H9 (cell line): ENCODE measurements around the gene USP13. TPM values are rescaled to one million over a fixed set of nuclear protein-coding genes. Genes with fewer than 3 reads are reported as not detected.

Source experiments
- DNase-seq: peaks from one replicate; pipeline ENCODE4 v3.0.0-alpha.2; 2017
- H2AFZ ChIP-seq: one replicate; pipeline ENCODE4 v1.6.1; 2013; ENCODE audit warnings: mild to moderate bottlenecking, low read length, control low read depth, moderate library complexity
- H2AK5ac ChIP-seq: 2 replicates; pipeline ENCODE4 v1.6.1; 2013; ENCODE audit warnings: low read length, control low read depth, mixed read lengths; ENCODE audit not compliant: insufficient read length
- H2BK120ac ChIP-seq: one replicate; pipeline ENCODE4 v1.6.1; 2013; ENCODE audit warnings: low read depth, mild to moderate bottlenecking, low read length, control low read depth, inconsistent platforms; ENCODE audit not compliant: poor library complexity, severe bottlenecking
- H2BK12ac ChIP-seq: 2 replicates; pipeline ENCODE4 v1.6.1; 2013; ENCODE audit warnings: low read length, control low read depth, mixed read lengths, low read depth; ENCODE audit not compliant: insufficient read length
- H2BK15ac ChIP-seq: 2 replicates; pipeline ENCODE4 v1.6.1; 2013; ENCODE audit warnings: low read depth, low read length, control low read depth
- H2BK20ac ChIP-seq: one replicate; pipeline ENCODE4 v1.6.1; 2013; ENCODE audit warnings: low read depth, mild to moderate bottlenecking, low read length, control low read depth, inconsistent platforms; ENCODE audit not compliant: poor library complexity, severe bottlenecking
- H2BK5ac ChIP-seq: 2 replicates; pipeline ENCODE4 v1.6.1; 2013; ENCODE audit warnings: low read length, control low read depth, mixed read lengths; ENCODE audit not compliant: insufficient read length
- H3K14ac ChIP-seq: 2 replicates; pipeline ENCODE4 v1.6.1; 2013; ENCODE audit warnings: low read length, control low read depth; ENCODE audit not compliant: insufficient read depth
- H3K18ac ChIP-seq: 2 replicates; pipeline ENCODE4 v1.6.1; 2013; ENCODE audit warnings: low read depth, mild to moderate bottlenecking, mixed read lengths, low read length, control low read depth; ENCODE audit not compliant: insufficient read length
- H3K23ac ChIP-seq: 2 replicates; pipeline ENCODE4 v1.6.1; 2013; ENCODE audit warnings: low read length, control low read depth, mixed read lengths, low read depth; ENCODE audit not compliant: insufficient read length
- H3K23me2 ChIP-seq: 2 replicates; pipeline ENCODE4 v1.6.1; 2013; ENCODE audit warnings: low read depth, mild to moderate bottlenecking, mixed read lengths, low read length, control low read depth; ENCODE audit not compliant: insufficient read length, poor library complexity, severe bottlenecking
- H3K27ac ChIP-seq: 2 replicates; pipeline ENCODE4 v1.5.1; 2013; ENCODE audit warnings: low read length, control low read depth, mixed read lengths, low read depth; ENCODE audit not compliant: insufficient read length
- H3K27me3 ChIP-seq: 2 replicates; pipeline ENCODE4 v1.6.1; 2013; ENCODE audit warnings: low read length, control low read depth, inconsistent platforms; ENCODE audit not compliant: insufficient read depth
- H3K4ac ChIP-seq: 2 replicates; pipeline ENCODE4 v1.6.1; 2013; ENCODE audit warnings: low read depth, mild to moderate bottlenecking, control low read depth, inconsistent platforms, low read length, moderate library complexity
- H3K4me1 ChIP-seq: 2 replicates; pipeline ENCODE4 v1.6.1; 2013; ENCODE audit warnings: low read length, control low read depth, inconsistent platforms; ENCODE audit not compliant: insufficient read depth
- H3K4me2 ChIP-seq: 2 replicates; pipeline ENCODE4 v1.6.1; 2013; ENCODE audit warnings: low read length, control low read depth, mixed read lengths; ENCODE audit not compliant: insufficient read length, insufficient read depth
- H3K56ac ChIP-seq: 2 replicates; pipeline ENCODE4 v1.6.1; 2013; ENCODE audit warnings: low read depth, mild to moderate bottlenecking, mixed read lengths, low read length, control low read depth; ENCODE audit not compliant: insufficient read length
- H3K79me1 ChIP-seq: 2 replicates; pipeline ENCODE4 v1.6.1; 2013; ENCODE audit warnings: low read depth, mild to moderate bottlenecking, moderate library complexity, low read length, control low read depth, inconsistent platforms; ENCODE audit not compliant: insufficient read depth, poor library complexity, severe bottlenecking
- H3K79me2 ChIP-seq: 2 replicates; pipeline ENCODE4 v1.6.1; 2013; ENCODE audit warnings: low read length, control low read depth, inconsistent platforms; ENCODE audit not compliant: insufficient read depth
- H3K9ac ChIP-seq: 2 replicates; pipeline ENCODE4 v1.6.1; 2013; ENCODE audit warnings: low read length, control low read depth, mixed read lengths; ENCODE audit not compliant: insufficient read length; ENCODE audit errors: extremely low read depth
- H3K9me3 ChIP-seq: one replicate; pipeline ENCODE4 v1.6.1; 2013; ENCODE audit warnings: low read depth, low read length, inconsistent platforms; ENCODE audit not compliant: control insufficient read depth
- H3T11ph ChIP-seq: one replicate; pipeline ENCODE4 v1.6.1; 2013; ENCODE audit warnings: mild to moderate bottlenecking, low read length, control low read depth, inconsistent platforms
- H4K20me1 ChIP-seq: one replicate; pipeline ENCODE4 v1.6.1; 2013; ENCODE audit not compliant: control insufficient read depth, insufficient read length, insufficient read depth
- H4K5ac ChIP-seq: 2 replicates; pipeline ENCODE4 v1.6.1; 2013; ENCODE audit warnings: low read depth, mild to moderate bottlenecking, mixed read lengths, low read length, control low read depth; ENCODE audit not compliant: insufficient read length
- H4K8ac ChIP-seq: replicated peaks from 2 replicates; pipeline ENCODE4 v1.6.1; 2013; ENCODE audit warnings: low read length, control low read depth, mixed read lengths, low read depth; ENCODE audit not compliant: insufficient read length
- H4K91ac ChIP-seq: 2 replicates; pipeline ENCODE4 v1.6.1; 2013; ENCODE audit warnings: low read depth, mild to moderate bottlenecking, moderate library complexity, mixed read lengths, low read length, control low read depth; ENCODE audit not compliant: insufficient read length
- H3K27ac Mint-ChIP-seq, 3 experiments: 2 replicates in 2 of 3; 3 replicates in 1 of 3; pipeline ENCODE4 v1.8.0; 2020 to 2021; ENCODE audit warnings: mixed read lengths in 3 of 3, mild to moderate bottlenecking in 1 of 3, moderate library complexity in 1 of 3
- H3K27me3 Mint-ChIP-seq: 2 replicates; pipeline ENCODE4 v1.8.0; 2021; ENCODE audit warnings: low read depth, mild to moderate bottlenecking, moderate library complexity, mixed read lengths
- H3K36me3 Mint-ChIP-seq, 3 experiments: 2 replicates in 2 of 3; 3 replicates in 1 of 3; pipeline ENCODE4 v1.8.0; 2020 to 2021; ENCODE audit warnings: low read depth in 3 of 3, mixed read lengths in 3 of 3; ENCODE audit not compliant: insufficient read depth in 1 of 3
- H3K4me1 Mint-ChIP-seq, 2 experiments: 2 replicates each; pipeline ENCODE4 v1.8.0; 2020; ENCODE audit warnings: mixed read lengths in 2 of 2
- H3K4me3 Mint-ChIP-seq, 2 experiments: 2 replicates in 1 of 2; 3 replicates in 1 of 2; pipeline ENCODE4 v1.8.0; 2020 to 2021; ENCODE audit warnings: mild to moderate bottlenecking in 2 of 2, mixed read lengths in 2 of 2, moderate library complexity in 1 of 2
- H3K9me3 Mint-ChIP-seq, 2 experiments: 2 replicates in 1 of 2; 3 replicates in 1 of 2; pipeline ENCODE4 v1.8.0; 2020; ENCODE audit warnings: mild to moderate bottlenecking in 2 of 2, mixed read lengths in 2 of 2, moderate library complexity in 1 of 2
- WGBS: extraction: QIAGEN DNeasy Blood & Tissue Kit; methylation state at CpG from one replicate; pipeline ENCODE4 v1.1.7; 2013; ENCODE audit warnings: missing lambda C conversion rate, low lambda C conversion rate, mixed read lengths; ENCODE audit not compliant: insufficient read length; ENCODE audit errors: extremely low coverage; 5-methylcytosine and 5-hydroxymethylcytosine counted together
- total RNA-seq: library from RNA; stranded (reverse); gene quantifications from 2 replicates; pipeline ENCODE4 v1.2.1, GENCODE V29; 2021
- TF ChIP-seq, protein P1 (sequence below): fragments of 200-600 bp; sonication (generic); conservative IDR thresholded peaks from 3 replicates; pipeline ENCODE4 v1.8.0; 2021; ENCODE audit warnings: antibody characterized with exemption, mild to moderate bottlenecking

Gene USP13
- total RNA-seq, 1 experiment from 2014 or later = 26.7 TPM

DNA sequence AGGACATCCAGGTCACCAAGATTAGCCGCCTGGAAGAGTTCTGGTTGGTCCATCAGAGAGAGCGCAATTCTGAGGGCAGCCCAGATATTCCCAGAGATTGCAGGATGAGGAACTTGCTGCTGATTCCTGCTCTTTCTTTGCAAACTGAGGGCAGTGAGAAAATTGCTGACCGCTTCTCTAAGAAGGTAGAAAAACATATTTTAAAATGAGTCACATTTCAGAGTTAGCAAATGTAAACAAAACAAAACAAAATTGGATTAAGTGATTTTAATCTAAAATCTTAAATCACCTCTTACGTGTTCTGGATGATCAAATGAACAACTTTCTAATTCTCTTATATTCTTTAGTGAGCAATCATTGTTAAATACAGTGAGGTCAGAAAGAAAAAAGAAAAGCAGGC, 149.0 kb downstream of the USP13 start:
- WGBS = no CpG with 5 or more reads among the region's 4 CpGs
- Mint-ChIP-seq H3K9me3 (no peaks in the 10 kb centered on the region), H3K27ac (no peak overlapping the region), H3K4me3 (no peak overlapping the region), H3K27me3 (no peaks in the 10 kb centered on the region), H3K4me1 (no peaks in the 10 kb centered on the region), H3K36me3 (no peaks in the 10 kb centered on the region)
- H3K4me1 ChIP-seq = no peaks in the 10 kb centered on the region
- H3K4me2 ChIP-seq = no peak overlapping the region
- no peaks in the 10 kb centered on the region for H3K79me1 ChIP-seq
- no peak overlapping the region for H4K5ac ChIP-seq
- TF ChIP-seq, protein P1, sequence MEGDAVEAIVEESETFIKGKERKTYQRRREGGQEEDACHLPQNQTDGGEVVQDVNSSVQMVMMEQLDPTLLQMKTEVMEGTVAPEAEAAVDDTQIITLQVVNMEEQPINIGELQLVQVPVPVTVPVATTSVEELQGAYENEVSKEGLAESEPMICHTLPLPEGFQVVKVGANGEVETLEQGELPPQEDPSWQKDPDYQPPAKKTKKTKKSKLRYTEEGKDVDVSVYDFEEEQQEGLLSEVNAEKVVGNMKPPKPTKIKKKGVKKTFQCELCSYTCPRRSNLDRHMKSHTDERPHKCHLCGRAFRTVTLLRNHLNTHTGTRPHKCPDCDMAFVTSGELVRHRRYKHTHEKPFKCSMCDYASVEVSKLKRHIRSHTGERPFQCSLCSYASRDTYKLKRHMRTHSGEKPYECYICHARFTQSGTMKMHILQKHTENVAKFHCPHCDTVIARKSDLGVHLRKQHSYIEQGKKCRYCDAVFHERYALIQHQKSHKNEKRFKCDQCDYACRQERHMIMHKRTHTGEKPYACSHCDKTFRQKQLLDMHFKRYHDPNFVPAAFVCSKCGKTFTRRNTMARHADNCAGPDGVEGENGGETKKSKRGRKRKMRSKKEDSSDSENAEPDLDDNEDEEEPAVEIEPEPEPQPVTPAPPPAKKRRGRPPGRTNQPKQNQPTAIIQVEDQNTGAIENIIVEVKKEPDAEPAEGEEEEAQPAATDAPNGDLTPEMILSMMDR = no peak
- no peak overlapping the region for H3K18ac ChIP-seq
- no peak overlapping the region for H3K23ac ChIP-seq
- H2AK5ac ChIP-seq = no peak overlapping the region
- no peak overlapping the region for H3K56ac ChIP-seq
- H2AFZ ChIP-seq = no peak overlapping the region
- no peak overlapping the region for H3K27ac ChIP-seq
- H2BK5ac ChIP-seq = no peak overlapping the region
- H2BK12ac ChIP-seq = no peak overlapping the region
- H3K14ac ChIP-seq = no peak overlapping the region
- no peak overlapping the region for H4K91ac ChIP-seq
- no peaks in the 10 kb centered on the region for H4K20me1 ChIP-seq
- DNase-seq = no peak
- H3K4ac ChIP-seq = no peak overlapping the region
- H2BK20ac ChIP-seq = no peak overlapping the region
- H3T11ph ChIP-seq = no peak overlapping the region
- H3K23me2 ChIP-seq = no peaks in the 10 kb centered on the region
- H2BK15ac ChIP-seq = no peak overlapping the region
- no peaks in the 10 kb centered on the region for H3K79me2 ChIP-seq
- H3K27me3 ChIP-seq = no peaks in the 10 kb centered on the region
- H3K9me3 ChIP-seq = no peaks in the 10 kb centered on the region
- no peak overlapping the region for H4K8ac ChIP-seq
- H2BK120ac ChIP-seq = no peak overlapping the region
- no peak overlapping the region for H3K9ac ChIP-seq
